GM19239 (cell line): Measurements from ENCODE around the gene SLC39A11.
"Not testable (repeated sequence)": the region's sequence is repeated elsewhere in the genome, so short reads cannot be mapped to it uniquely, and the experiment has no call there.

ENCODE experiments used
- DNase-seq: peaks from one replicate; pipeline ENCODE4 v3.0.0; 2011; ENCODE audit warnings: low spot score; ENCODE audit not compliant: insufficient read length
- FAIRE-seq: peaks from 2 replicates; lab custom pipeline; 2011; peaks lifted over from hg19 to GRCh38; lab: Jason Lieb, UNC

SLC39A11 gene

GRCh38 chr17:73018599-73018998 is 73.9 kb downstream of the SLC39A11 start:
- no peak for FAIRE-seq
- DNase-seq: no peak

DNA sequence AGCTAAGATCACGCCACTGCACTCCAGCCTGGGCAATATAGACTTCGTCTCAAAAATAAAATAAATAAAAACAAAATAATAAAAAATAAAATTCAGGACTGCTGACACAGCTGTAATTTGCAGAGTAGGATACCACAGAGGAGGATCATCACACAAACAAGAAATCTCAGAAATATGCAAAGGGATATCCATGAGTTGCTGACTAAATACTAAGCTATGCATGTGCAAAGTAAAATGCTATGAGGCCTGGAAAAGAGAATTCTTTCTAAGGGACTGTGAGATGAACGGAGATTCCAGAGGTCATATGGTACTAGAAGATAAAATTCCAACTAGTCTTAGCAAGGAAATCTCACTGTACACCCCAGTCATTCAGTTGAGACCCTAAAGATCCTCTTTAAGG is 74.8 kb downstream of the SLC39A11 start:
- no peak for DNase-seq

GRCh38 chr17:73015722-73016276 is 76.7 kb downstream of the SLC39A11 start:
- DNase-seq (no peak), FAIRE-seq (no peak)

More for the DNA sequence above, 74.8 kb downstream of the SLC39A11 start:
- FAIRE-seq: no peak

DNA sequence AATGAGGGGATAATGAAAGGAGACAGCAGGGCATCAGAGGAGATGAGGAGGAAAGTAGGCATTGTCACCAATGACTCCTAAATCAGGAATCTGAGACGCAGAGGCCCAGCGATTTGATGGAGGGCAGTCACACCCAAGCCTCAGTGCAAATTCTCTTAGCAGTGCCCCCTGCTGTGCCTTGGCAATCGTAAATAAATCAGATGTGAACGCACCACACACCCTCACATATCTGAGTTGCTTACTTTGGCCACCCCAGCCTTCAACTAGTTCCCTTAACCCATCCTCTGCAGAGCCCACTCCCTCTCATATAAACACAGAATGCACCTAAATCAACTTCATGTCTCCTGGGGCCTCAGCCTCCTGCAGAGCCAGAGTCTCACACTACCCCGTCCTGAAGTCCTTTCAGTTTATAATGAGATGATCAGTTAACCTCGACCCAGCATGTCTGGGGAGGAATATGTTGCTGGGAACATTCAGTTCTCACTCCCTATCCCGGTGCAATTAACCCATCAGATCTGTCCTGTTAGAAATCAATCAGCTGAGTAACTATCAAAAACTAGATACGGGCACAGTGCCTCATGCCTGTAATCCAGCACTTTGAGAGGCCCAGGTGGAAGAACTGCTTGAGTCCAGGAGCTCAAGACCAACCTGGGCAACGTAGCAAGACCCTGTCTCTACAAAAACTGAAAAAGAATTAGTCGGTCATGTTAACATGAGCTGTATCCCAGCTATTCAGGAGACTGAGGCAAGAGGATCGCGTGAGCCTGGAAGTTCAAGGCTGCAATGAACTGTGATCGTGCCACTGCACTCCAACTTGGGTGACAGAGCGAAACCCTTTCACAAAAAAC is 78.4 kb downstream of the SLC39A11 start:
- DNase-seq (no peak), FAIRE-seq (no peak)

DNA sequence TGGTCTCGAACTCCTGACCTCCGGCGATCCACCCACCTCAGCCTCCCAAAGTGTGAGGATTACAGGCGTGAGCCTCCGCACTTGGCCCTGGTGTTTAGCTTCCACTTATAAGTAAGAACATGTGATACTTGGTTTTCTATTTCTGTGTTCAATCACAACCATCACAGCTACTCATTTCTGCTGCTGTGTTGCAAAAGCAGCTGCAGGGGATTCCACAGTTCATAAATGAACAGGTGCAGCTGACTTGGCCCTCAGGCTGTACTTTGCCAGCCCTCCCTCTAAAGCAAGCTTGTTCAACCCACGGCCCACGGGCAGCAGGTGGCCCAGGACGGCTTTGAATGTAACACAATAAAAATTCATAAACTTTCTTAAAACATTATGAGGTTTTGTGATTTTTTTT is 79.2 kb downstream of the SLC39A11 start:
- no peak for FAIRE-seq
- no peak for DNase-seq

DNA sequence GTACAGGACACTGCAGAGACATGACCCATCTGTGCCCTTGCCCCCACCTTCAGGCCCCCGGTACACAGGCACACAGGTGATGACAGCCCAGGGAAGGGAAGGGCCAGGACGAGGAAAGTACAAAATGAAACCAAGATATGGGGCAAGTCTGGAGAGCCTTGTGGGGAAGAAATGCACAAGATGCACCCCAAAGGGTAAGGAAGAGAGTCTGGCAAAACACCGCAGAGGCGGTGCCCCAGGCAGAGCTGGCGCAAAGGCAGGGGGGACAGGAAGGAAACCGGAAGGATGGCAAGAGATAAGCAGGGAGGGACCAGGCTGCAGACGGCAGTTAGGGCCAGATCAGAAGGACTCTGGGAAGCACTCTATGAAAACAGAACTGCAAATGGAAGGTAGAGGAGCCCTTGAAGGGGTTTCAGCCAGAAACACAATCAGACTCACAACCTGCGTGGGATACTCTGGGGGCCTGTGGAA is 81.4 kb downstream of the SLC39A11 start:
- no peak for FAIRE-seq
- DNase-seq: no peak

DNA sequence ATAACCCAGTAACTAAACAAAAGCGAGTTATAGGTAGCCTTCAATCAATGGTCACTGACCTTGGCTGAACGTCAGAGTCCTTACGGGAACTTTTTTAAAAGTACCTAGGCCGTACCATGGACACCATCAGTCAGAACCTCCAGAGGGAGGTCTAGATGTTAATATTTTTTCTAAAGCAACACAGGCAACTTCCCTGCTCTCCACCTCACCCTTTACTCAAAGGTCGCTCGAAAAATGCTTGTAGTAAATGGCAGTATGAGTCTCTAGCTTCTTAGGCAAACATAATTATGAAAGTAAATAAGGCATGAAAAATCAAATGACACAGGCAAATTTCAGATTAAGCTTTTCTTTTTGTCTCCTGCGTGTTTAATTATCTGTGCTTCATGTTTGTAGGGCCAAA is 82.1 kb downstream of the SLC39A11 start:
- FAIRE-seq (no peak), DNase-seq (no peak)

- no peak for FAIRE-seq
- DNase-seq: no peak
Measured at GRCh38 chr17:73007407-73007806, 85.1 kb downstream of the SLC39A11 start.

DNA sequence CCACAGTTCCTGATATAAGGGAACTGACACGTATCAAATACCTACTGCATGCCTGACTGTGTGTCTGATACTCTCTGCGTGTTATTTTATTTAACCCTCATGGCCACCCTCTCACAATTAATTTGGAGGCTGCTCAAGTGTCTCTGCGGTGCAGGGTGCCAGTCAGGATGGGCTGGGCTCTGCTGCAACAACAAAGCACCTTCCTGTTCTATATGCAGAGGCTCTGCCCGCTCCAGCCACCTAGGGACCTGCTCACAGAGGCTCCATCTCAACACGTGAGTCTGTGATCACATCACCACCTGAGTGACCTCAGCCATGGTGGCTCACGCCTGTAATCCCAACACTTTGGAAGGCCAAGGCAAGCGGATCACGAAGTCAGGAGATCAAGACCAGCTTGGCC is 87.1 kb downstream of the SLC39A11 start:
- FAIRE-seq: no peak
- DNase-seq: no peak

GRCh38 chr17:73003487-73003886 is 89.0 kb downstream of the SLC39A11 start:
- FAIRE-seq (no peak), DNase-seq (no peak)

DNA sequence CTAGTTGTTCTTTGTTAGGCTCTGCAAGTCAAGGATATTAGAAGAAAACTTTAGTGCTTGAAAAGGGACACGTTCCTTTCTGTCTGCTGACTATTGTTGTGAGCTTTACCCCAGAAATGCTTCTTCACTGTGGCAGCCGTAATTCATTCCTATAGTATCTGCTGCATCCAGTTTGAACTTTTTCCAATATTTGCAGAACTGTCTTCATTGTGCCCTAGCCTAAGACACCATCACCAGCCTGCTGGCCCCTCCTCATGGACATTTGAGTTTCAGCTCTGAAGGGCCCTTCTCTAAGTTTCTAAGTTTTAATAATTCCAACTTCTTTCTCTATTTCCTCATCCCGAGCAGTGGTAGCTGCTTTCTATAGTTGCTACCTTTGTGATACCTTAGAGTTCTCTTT is 91.7 kb downstream of the SLC39A11 start:
- no peak for FAIRE-seq
- no peak for DNase-seq

DNA sequence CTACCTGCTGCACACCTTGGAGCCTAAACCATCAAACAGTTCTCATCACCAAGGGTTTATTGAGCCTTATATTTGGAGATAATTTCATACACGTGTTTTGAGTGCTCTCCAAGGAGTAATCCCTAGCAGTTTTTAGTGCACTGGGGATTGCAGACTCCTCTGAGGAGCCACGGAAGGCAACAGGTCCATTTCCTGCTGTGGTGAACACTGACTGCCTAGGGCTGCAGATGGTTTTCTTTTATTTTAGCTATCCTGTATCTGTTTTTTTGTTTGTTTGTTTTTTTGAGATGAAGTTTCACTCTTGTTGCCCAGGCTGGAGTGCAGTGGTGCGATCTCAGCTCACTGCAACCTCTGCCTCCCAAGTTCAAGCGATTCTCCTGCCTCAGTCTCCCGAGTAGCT is 93.0 kb downstream of the SLC39A11 start:
- not testable (repeated sequence) for DNase-seq, FAIRE-seq

DNA sequence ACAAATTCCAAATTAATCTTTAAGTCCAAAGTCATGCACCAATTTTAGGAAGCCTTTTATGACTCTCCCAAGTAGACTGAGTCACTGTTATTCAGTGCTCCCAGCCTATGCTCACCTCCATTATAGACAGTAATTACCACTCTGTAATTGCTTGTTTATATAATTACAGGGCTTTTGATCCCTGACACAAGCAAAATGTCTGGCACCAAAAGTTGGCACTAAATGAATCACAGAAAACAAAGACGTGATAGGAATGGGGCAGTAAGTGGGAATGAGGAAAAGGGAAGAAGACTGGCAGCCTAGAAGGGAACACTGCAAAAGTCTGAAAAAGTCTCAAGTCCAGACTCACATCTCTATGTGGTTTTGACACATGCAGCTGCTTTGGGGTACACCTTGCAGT is 94.1 kb downstream of the SLC39A11 start:
- DNase-seq (no peak), FAIRE-seq (no peak)

GRCh38 chr17:72997559-72997958 is 94.9 kb downstream of the SLC39A11 start:
- DNase-seq (no peak), FAIRE-seq (no peak)

DNA sequence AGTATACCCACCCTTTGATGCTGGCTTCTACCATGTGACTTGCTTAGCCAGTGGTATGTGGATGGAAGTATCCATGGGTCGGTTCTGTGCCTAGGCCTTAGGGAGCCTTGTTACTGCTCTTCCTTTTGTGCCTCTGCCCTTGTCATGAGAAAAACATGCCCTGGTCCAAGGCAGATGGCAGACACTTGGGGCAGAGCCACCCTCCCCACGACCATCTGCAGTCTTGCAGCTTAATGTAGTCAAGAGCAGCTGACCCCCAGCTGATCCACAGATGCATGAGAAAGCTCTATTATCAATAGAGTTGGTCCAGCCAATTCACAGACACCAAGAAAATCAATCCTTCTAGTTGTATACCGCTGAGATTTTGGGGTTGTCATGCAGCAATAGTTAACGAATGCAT is 95.7 kb downstream of the SLC39A11 start:
- no peak for DNase-seq
- FAIRE-seq: no peak

GRCh38 chr17:72995008-72995656 is 97.4 kb downstream of the SLC39A11 start:
- FAIRE-seq (no peak), DNase-seq (no peak)

- FAIRE-seq: peak; percentile 33
- DNase-seq: not testable (repeated sequence)
Measured at GRCh38 chr17:72992783-72993467, 99.6 kb downstream of the SLC39A11 start.

GRCh38 chr17:72991651-72992050 is 100.8 kb downstream of the SLC39A11 start:
- FAIRE-seq: no peak

GRCh38 chr17:72989074-72989610 is 103.3 kb downstream of the SLC39A11 start:
- FAIRE-seq (no peak), DNase-seq (no peak)

More at GRCh38 chr17:72991651-72992050, 100.8 kb downstream of the SLC39A11 start:
- DNase-seq: no peak

- DNase-seq: no peak
- FAIRE-seq: no peak
Measured at GRCh38 chr17:72988451-72988850, 104.0 kb downstream of the SLC39A11 start.
